GM12892 (cell line): ENCODE results near the gene TNFAIP1. TPM values are rescaled to one million over a fixed set of nuclear protein-coding genes. Genes with fewer than 3 reads are reported as not detected.
"Not testable (repeated sequence)": the region's sequence is repeated elsewhere in the genome, so short reads cannot be mapped to it uniquely, and the experiment has no call there.

Experiments used
- DNase-seq: peaks from one replicate; pipeline ENCODE4 v3.0.0; 2011; ENCODE audit not compliant: insufficient read length
- FAIRE-seq: peaks from 2 replicates; lab custom pipeline; 2011; peaks lifted over from hg19 to GRCh38; lab: Jason Lieb, UNC
- POLR2A ChIP-seq: IDR thresholded peaks from 2 replicates; pipeline ENCODE4 v1.6.1; 2011; ENCODE audit warnings: low read depth, low read length, control low read depth
- POLR2AphosphoS5 ChIP-seq: IDR thresholded peaks from 2 replicates; pipeline ENCODE4 v1.6.1; 2011; ENCODE audit warnings: low read depth, low read length, control low read depth
- TAF1 ChIP-seq: IDR thresholded peaks from 2 replicates; pipeline ENCODE4 v1.6.1; 2011; ENCODE audit warnings: low read depth, mild to moderate bottlenecking, control low read depth, low read length, borderline replicate concordance
- polyA plus RNA-seq: library from polyadenylated mRNA; unstranded; fragments of >200 nt; gene quantifications from one replicate; pipeline ENCODE4 v1.2.1, GENCODE V29; 2012; ENCODE audit warnings: missing spikeins, inconsistent platforms; ENCODE audit not compliant: missing spikeins

TNFAIP1 gene, protein sequence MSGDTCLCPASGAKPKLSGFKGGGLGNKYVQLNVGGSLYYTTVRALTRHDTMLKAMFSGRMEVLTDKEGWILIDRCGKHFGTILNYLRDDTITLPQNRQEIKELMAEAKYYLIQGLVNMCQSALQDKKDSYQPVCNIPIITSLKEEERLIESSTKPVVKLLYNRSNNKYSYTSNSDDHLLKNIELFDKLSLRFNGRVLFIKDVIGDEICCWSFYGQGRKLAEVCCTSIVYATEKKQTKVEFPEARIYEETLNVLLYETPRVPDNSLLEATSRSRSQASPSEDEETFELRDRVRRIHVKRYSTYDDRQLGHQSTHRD
- polyA plus RNA-seq = 8.1 TPM

DNA sequence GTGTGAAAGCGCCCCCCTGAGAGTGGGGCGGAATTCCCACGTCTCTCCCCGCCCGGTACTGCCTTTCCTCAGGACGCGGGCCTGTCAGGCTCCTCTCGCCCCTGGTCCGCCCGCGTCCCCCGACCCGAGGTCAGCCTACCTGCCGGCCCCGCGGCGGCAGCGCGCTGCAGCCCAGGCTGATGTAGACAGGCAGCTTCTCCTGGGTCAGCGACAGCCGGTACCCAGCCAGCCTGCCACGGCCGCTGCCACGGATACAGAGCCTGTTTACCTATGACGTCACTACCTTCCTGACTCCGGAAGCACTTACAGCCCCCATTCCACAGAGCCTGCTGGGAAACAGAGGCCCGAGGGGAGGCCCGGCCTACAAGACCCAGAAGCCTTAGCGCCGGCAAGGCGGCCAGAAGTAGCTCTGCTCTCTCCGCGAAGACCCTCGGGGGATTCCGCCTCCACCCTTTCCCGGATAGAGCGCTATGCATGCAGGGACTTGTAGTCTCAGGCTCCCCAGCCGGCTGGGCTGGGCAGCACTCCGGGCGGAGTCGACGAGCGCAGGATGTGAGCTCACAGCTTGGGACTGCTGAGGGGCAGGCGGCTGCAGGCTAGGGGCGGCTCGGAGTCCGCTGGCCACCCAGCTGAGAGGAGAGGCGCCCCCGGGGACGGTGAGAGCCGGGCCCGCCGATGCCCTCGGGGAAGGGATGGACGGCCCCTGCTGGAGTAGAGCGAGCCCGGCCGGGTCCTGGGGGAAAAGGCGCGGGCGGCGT, at the start of gene TNFAIP1, which contains the start of gene IFT20:
TNFAIP1 (plus strand) TSS at position 561 of the 758 bp plus-strand sequence. CDS start 3,761 bp downstream, outside the sequence.
IFT20 (minus strand) TSS at position 272 of the 758 bp plus-strand sequence. CDS start 3,487 bp downstream, outside the sequence.
- DNase-seq (peak; percentile 97), FAIRE-seq (peak; percentile 98)
- peak; percentile 80; the same call in 1 of the 2 replicates for TF ChIP-seq POLR2A
- peak; percentile 58; the same call in 1 of the 2 replicates for TF ChIP-seq POLR2AphosphoS5
- no peak for TF ChIP-seq TAF1

- no peak for FAIRE-seq
Observed at GRCh38 chr17:28285965-28286364, 49.6 kb upstream of the TNFAIP1 start.

DNA sequence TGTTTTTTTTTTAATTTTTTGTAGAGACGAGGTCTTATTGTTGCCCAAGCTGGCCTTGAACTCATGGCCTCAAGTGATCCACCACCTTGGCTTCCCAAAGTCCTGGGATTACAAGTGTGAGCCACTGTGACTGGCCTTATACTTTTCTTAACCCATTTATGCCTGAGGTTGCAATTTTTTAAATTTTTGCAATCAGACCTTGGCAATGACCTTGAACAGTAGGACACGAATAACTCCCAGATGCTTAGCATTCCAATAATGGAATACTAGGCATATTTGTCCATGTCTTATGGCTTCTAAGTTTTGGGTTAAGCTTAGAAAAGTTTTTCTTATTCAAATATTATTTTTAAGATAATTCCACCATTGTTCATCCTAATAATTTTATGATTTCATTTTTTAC, 44.9 kb upstream of the TNFAIP1 start:
- DNase-seq = no peak
- FAIRE-seq = no peak
- TF ChIP-seq TAF1 = no peak

More at GRCh38 chr17:28285965-28286364, 49.6 kb upstream of the TNFAIP1 start:
- no peak for DNase-seq
- TF ChIP-seq POLR2AphosphoS5 (no peak), TAF1 (no peak), POLR2A (no peak)

- no peak for FAIRE-seq
- DNase-seq = no peak
- TF ChIP-seq POLR2AphosphoS5 (no peak), TAF1 (no peak), POLR2A (no peak)
Observed at GRCh38 chr17:28291780-28292330, 43.7 kb upstream of the TNFAIP1 start.

DNA sequence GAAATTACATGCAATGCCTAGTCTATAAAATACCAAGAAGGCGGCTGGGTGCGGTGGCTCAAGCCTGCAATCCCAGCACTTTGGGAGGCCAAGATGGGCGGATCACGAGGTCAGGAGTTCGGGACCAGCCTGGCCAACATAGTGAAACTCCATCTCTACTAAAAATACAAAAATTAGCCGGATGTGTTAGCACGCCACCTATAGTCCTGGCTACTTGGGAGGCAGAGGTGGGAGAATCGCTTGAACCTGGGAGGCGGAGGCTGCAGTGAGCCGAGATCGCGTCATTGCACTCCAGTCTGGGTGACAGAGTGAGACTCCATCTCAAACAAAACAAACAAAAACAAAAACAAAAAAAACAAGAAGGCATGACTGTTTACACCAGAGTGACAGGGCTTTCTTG, 42.7 kb upstream of the TNFAIP1 start:
- not testable (repeated sequence) for FAIRE-seq, DNase-seq

GRCh38 chr17:28293994-28294393, 41.6 kb upstream of the TNFAIP1 start:
- DNase-seq = no peak
- FAIRE-seq = no peak
- no peak for TF ChIP-seq POLR2AphosphoS5
- no peak for TF ChIP-seq POLR2A
- no peak for TF ChIP-seq TAF1

DNA sequence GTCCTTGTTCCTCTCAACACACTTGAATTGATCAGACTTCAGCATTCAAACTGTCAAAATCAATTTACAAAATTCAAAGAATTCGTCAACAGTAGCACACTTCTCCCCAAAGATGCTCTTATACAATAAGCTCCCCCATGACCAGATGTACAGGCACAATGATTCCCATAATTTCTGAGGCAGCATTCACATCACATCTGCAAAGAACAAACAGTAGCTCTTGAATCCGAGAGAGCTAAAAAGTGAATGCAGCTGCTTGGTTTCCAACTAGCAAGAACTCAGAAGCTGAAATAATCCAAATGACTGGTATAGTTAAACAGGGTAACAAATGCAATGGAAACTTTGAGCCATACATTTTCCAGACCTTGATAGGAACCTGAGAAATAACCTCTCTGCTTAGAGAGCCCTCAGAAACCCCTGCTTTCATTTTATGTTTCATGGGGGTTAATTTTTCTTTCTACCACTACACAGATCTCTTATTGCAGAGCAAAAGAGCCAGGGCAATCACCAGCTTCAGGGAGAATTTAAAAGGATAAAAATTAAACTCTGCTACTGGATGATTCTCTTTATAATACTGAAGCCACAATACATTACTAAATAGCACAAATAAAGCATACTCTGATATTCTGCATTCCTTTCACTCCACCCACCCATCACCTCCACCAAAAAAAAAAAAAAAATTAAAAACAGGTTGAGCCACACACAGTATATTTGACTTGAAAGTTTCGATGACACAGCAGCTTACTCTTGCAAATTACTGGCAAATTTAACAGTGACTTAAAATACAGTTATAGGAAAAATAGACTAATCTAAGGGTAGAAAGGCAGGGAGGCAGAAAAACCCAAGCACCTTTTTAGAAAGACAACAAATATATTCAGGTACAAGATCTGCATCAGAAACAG, 39.6 kb upstream of the TNFAIP1 start:
- DNase-seq (no peak), FAIRE-seq (peak; percentile 24)
- TF ChIP-seq POLR2A (no peak), TAF1 (no peak), POLR2AphosphoS5 (no peak)

GRCh38 chr17:28298449-28298848, 37.1 kb upstream of the TNFAIP1 start:
- TF ChIP-seq TAF1 (no peak), POLR2AphosphoS5 (no peak), POLR2A (no peak)
- DNase-seq = no peak
- FAIRE-seq = no peak

DNA sequence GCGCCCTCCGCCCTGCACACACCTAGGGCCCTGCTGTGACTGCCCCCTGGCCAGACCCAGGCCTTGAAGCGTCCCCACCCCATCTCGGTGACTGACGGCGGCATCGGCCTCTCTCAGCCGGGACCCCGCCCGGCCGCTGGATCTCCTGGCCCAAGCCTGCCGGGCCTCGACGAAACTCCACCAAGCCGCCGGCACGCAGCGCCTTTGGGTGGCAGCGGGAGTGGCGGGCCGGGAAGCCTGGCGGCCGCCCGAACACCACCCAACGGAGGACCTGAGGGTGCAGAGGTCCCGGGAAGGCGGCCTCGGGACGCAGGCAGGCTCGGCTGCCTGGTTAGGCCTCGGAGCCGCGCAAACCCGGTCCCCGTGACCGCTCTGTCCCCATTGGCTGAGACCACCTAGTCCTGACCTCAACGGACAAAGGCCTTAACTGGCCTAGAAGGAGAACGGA, 28.6 kb upstream of the TNFAIP1 start:
- no peak for FAIRE-seq

DNA sequence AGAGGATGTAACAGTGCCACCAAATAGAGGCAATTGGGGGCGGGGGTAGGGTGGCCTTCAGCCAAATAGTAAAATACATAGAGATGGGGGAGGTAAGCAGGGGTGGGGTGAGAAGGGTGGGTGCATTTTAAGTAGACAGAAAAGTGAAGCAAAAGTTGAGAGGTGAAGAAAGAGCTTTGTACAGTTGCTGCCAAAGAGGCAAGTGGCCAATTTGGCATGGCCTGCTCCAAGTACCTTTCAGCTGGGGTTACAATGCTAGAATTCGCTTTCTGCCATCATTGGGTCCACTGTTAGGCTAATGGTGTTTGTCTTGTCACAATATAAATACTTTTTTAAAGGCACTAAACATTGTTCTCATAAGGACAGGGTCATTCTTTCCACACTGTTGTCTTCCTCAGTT, 21.7 kb upstream of the TNFAIP1 start:
- DNase-seq (no peak), FAIRE-seq (no peak)
- TF ChIP-seq POLR2AphosphoS5 (no peak), POLR2A (no peak), TAF1 (no peak)

More for the DNA sequence above, 28.6 kb upstream of the TNFAIP1 start:
- no peak for TF ChIP-seq POLR2A
- no peak for TF ChIP-seq TAF1
- no peak for TF ChIP-seq POLR2AphosphoS5
- DNase-seq = no peak
